ENCODE results near the gene PCCA.

GRCh38 chr13:100537486-100537885 lies 448.6 kb downstream of the PCCA start:
- TF ChIP-seq, protein P1, sequence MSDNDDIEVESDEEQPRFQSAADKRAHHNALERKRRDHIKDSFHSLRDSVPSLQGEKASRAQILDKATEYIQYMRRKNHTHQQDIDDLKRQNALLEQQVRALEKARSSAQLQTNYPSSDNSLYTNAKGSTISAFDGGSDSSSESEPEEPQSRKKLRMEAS (IDR thresholded peaks at IDR 0.05): no peak
- no peak for TF ChIP-seq GABPA (IDR thresholded peaks at IDR 0.05 in 1 of 2, conservative IDR thresholded peaks at IDR 0.05 in 1 of 2)

Data from liver (tissue), 2 donors.